ENCODE results near the gene MRM3. TPM values are rescaled to one million over a fixed set of nuclear protein-coding genes. Genes with fewer than 3 reads are reported as not detected.

Gene MRM3
- total RNA-seq: 24.1 and 27.1 TPM in 2 replicates

GRCh38 chr17:781805-782731 lies at the start of gene MRM3, which contains the start of gene GLOD4:
MRM3 (plus strand) TSS chr17:782353; CDS start chr17:782379, 26 bp downstream.
GLOD4 (minus strand) TSS chr17:782280; CDS start chr17:782255, 25 bp downstream.

GRCh38 chr17:752002-752619 lies 30.0 kb upstream of the MRM3 start, which contains the start of gene GEMIN4:
GEMIN4 (minus strand) TSS chr17:752264; CDS start chr17:752142, 122 bp downstream.

Other genes with a start within 250 kb of the MRM3 start
- gene VPS53, start 67.5 kb upstream of the MRM3 start, total RNA-seq: 13.1 and 14.9 TPM in 2 replicates
- gene TLCD3A, start 49.8 kb upstream of the MRM3 start, total RNA-seq: 15.5 and 18.4 TPM in 2 replicates
- 20.2 and 21.9 TPM in 2 replicates for gene GEMIN4, start 30.1 kb upstream of the MRM3 start, total RNA-seq
- 32.3 and 39.2 TPM in 2 replicates for gene GLOD4, start 73 bp upstream of the MRM3 start, total RNA-seq
- gene NXN, start 197.4 kb downstream of the MRM3 start, total RNA-seq: 53.8 and 55.4 TPM in 2 replicates
- gene TIMM22, start 214.8 kb downstream of the MRM3 start, total RNA-seq: 17.8 and 18.7 TPM in 2 replicates

Data from bronchus fibroblast of lung (primary cell).